ENCODE measurements around the gene EDA. TPM values are rescaled to one million over a fixed set of nuclear protein-coding genes. Genes with fewer than 3 reads are reported as not detected.

EDA gene
- total RNA-seq, 2 donors from 2014 or later = 4.0 to 4.7 TPM

GRCh38 chrX:70046978-70047377 lies 431.1 kb downstream of the EDA start:
- TF ChIP-seq CTCF (IDR thresholded peaks at IDR 0.05) = no peak
- no peaks in the 10 kb centered on the region for H3K36me3 ChIP-seq (replicated peaks in 1 of 2; ENCODE audit: insufficient read depth in 1 of 2, low read depth in 2 of 2)
- no peaks in the 10 kb centered on the region for H3K27me3 ChIP-seq
- no peaks in the 10 kb centered on the region for H3K4me1 ChIP-seq
- ATAC-seq (no peak), DNase-seq (no peak)
- H3K27ac ChIP-seq = no peak overlapping the region
- H3K4me3 ChIP-seq = no peak overlapping the region
- no peaks in the 10 kb centered on the region for H3K9me3 ChIP-seq
- intact Hi-C loops (cut with DNase I) = no loop called here

- Histone ChIP-seq H3K9me3 (no peaks in the 10 kb centered on the region), H3K36me3 (replicated peaks in 1 of 2; ENCODE audit: insufficient read depth in 1 of 2, low read depth in 2 of 2) (no peaks in the 10 kb centered on the region), H3K4me3 (no peak overlapping the region), H3K27ac (no peak overlapping the region), H3K4me1 (no peaks in the 10 kb centered on the region), H3K27me3 (no peaks in the 10 kb centered on the region)
- no peak for TF ChIP-seq CTCF (IDR thresholded peaks at IDR 0.05)
- ATAC-seq = no peak
- intact Hi-C loops (cut with DNase I) = no loop called here
- DNase-seq = no peak
- 63% methylated on average over 1 to 2 of the region's 3 CpGs for WGBS, 2 donors
Observed at GRCh38 chrX:70049406-70049805, 433.5 kb downstream of the EDA start.

- no peak within 1 kb of the TSS for H3K4me3 ChIP-seq
- no peak for ATAC-seq
- intact Hi-C loops (cut with DNase I) = no loop called here
- H3K27me3 ChIP-seq = no peaks in the 10 kb centered on the region
- H3K9me3 ChIP-seq = no peaks in the 10 kb centered on the region
- no peak for DNase-seq
- no peak within 1 kb of the TSS for H3K27ac ChIP-seq
- H3K4me1 ChIP-seq = no peaks in the 10 kb centered on the region
- WGBS, 2 donors = 67 to 89% methylated on average over 3 of the region's 4 CpGs
- no peaks in the 10 kb centered on the region for H3K36me3 ChIP-seq (replicated peaks in 1 of 2; ENCODE audit: insufficient read depth in 1 of 2, low read depth in 2 of 2)
- TF ChIP-seq POLR2A (IDR thresholded peaks at IDR 0.05) (no peak), CTCF (IDR thresholded peaks at IDR 0.05) (no peak)
Observed at GRCh38 chrX:70049925-70050324, 434.0 kb downstream of the EDA start, which contains the start of gene AWAT2. Gene AWAT2, minus strand, starts transcription at chrX:70049938. Its CDS starts 6 bp downstream, at chrX:70049932.

GRCh38 chrX:70052895-70053615 lies 437.1 kb downstream of the EDA start:
- DNase-seq = no peak

More at GRCh38 chrX:70052895-70053615, 437.1 kb downstream of the EDA start:
- H3K9me3 ChIP-seq = no peaks in the 10 kb centered on the region
- H3K4me1 ChIP-seq = no peaks in the 10 kb centered on the region
- 70 to 73% methylated on average over 7 to 8 of the region's 11 CpGs for WGBS, 2 donors
- no peaks in the 10 kb centered on the region for H3K27me3 ChIP-seq
- no peak overlapping the region for H3K4me3 ChIP-seq
- no peak overlapping the region for H3K27ac ChIP-seq
- no peak for ATAC-seq
- no peak for TF ChIP-seq POLR2A (IDR thresholded peaks at IDR 0.05)
- TF ChIP-seq CTCF (IDR thresholded peaks at IDR 0.05) = no peak
- intact Hi-C loops (cut with DNase I) = no loop called here
- H3K36me3 ChIP-seq (replicated peaks in 1 of 2; ENCODE audit: insufficient read depth in 1 of 2, low read depth in 2 of 2) = no peaks in the 10 kb centered on the region

All from body of pancreas (tissue), 4 donors.